Brain pericyte (primary cell): ENCODE measurements around the gene TSSK6.

Experiments
- DNase-seq: peaks from one replicate; pipeline ENCODE4 v3.0.0-alpha.2; 2012; ENCODE audit warnings: low read depth, low spot score

Gene TSSK6

GRCh38 chr19:19544954-19545591 lies 29.7 kb upstream of the TSSK6 start:
- no peak for DNase-seq

- DNase-seq = no peak
These were observed 29.1 kb upstream of the TSSK6 start for GRCh38 chr19:19544257-19544953.

- DNase-seq = no peak
These were observed 28.3 kb upstream of the TSSK6 start for GRCh38 chr19:19543640-19544039.

GRCh38 chr19:19543101-19543500 lies 27.8 kb upstream of the TSSK6 start:
- no peak for DNase-seq

GRCh38 chr19:19542507-19542906 lies 27.2 kb upstream of the TSSK6 start:
- DNase-seq = no peak

GRCh38 chr19:19541616-19542015 lies 26.3 kb upstream of the TSSK6 start:
- no peak for DNase-seq

- DNase-seq = no peak
These were observed 25.6 kb upstream of the TSSK6 start for GRCh38 chr19:19540715-19541515.

GRCh38 chr19:19540064-19540714 lies 24.8 kb upstream of the TSSK6 start:
- DNase-seq = no peak

GRCh38 chr19:19539698-19540063 lies 24.3 kb upstream of the TSSK6 start:
- DNase-seq = no peak

GRCh38 chr19:19538785-19539166 lies 23.4 kb upstream of the TSSK6 start:
- DNase-seq = no peak

GRCh38 chr19:19538061-19538784 lies 22.9 kb upstream of the TSSK6 start, which contains the start of gene CILP2:
Gene CILP2, plus strand, starts transcription at chr19:19538265. Its CDS starts 85 bp downstream, at chr19:19538350.
- DNase-seq = no peak

- no peak for DNase-seq
These were observed 22.0 kb upstream of the TSSK6 start for GRCh38 chr19:19537075-19538048.

GRCh38 chr19:19535311-19536191 lies 20.2 kb upstream of the TSSK6 start:
- no peak for DNase-seq

GRCh38 chr19:19534556-19535265 lies 19.4 kb upstream of the TSSK6 start:
- no peak for DNase-seq

GRCh38 chr19:19533841-19534240 lies 18.5 kb upstream of the TSSK6 start:
- no peak for DNase-seq

GRCh38 chr19:19532806-19533701 lies 17.7 kb upstream of the TSSK6 start:
- no peak for DNase-seq

GRCh38 chr19:19531951-19532805 lies 16.8 kb upstream of the TSSK6 start:
- DNase-seq = no peak
